Epithelial cell of proximal tubule (primary cell): ENCODE measurements around the gene TFEB. TPM values are rescaled to one million over a fixed set of nuclear protein-coding genes. Genes with fewer than 3 reads are reported as not detected.

Experiments
- DNase-seq: peaks from one replicate; pipeline ENCODE4 v3.0.0-alpha.2; 2011; ENCODE audit warnings: low read depth
- H3K4me3 ChIP-seq: 2 replicates; pipeline ENCODE4 v1.5.1; 2011; ENCODE audit warnings: low read depth, mild to moderate bottlenecking, low read length
- total RNA-seq: library from RNA; depleted of rRNA; stranded (reverse); fragments of >200 nt; gene quantifications from 2 replicates; pipeline ENCODE4 v1.2.3, GENCODE V29; 2015
- TF ChIP-seq, protein P1 (sequence below): conservative IDR thresholded peaks from 2 replicates; pipeline ENCODE4 v1.5.1; 2012; ENCODE audit warnings: low read depth, mild to moderate bottlenecking, low read length

TFEB gene
- total RNA-seq, 1 donor from 2014 or later = 3.3 TPM

DNA sequence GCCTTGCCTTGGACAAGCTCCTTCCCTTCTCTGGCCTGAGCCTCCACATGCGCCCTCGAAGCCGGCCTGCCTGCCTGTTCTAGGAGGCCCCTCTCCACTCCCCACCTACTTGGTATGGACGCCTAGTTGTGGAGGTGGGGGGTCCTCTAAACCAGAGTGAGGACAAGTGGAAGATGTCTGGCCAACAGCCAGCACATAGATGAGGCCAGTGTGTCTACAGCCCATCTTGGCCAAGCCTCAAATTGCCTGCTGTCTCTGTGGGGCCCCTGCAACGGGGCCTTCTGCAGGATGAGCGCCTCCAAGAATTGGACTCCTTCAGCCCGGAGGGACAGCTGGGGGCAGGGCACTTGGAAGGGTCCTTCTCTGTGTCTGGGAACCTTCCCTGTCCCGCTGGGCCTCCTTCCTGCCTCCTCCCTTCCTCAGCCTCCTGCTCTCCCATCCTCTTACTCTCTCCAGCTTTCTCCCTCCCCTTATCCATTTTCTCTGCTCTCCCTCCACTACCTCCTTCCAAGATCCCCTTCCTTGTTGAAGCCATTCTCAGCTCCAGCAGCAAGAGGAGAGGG, 95.5 kb downstream of the TFEB start:
- TF ChIP-seq, protein P1, sequence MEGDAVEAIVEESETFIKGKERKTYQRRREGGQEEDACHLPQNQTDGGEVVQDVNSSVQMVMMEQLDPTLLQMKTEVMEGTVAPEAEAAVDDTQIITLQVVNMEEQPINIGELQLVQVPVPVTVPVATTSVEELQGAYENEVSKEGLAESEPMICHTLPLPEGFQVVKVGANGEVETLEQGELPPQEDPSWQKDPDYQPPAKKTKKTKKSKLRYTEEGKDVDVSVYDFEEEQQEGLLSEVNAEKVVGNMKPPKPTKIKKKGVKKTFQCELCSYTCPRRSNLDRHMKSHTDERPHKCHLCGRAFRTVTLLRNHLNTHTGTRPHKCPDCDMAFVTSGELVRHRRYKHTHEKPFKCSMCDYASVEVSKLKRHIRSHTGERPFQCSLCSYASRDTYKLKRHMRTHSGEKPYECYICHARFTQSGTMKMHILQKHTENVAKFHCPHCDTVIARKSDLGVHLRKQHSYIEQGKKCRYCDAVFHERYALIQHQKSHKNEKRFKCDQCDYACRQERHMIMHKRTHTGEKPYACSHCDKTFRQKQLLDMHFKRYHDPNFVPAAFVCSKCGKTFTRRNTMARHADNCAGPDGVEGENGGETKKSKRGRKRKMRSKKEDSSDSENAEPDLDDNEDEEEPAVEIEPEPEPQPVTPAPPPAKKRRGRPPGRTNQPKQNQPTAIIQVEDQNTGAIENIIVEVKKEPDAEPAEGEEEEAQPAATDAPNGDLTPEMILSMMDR = no peak
- H3K4me3 ChIP-seq = no peak overlapping the region
- no peak for DNase-seq

DNA sequence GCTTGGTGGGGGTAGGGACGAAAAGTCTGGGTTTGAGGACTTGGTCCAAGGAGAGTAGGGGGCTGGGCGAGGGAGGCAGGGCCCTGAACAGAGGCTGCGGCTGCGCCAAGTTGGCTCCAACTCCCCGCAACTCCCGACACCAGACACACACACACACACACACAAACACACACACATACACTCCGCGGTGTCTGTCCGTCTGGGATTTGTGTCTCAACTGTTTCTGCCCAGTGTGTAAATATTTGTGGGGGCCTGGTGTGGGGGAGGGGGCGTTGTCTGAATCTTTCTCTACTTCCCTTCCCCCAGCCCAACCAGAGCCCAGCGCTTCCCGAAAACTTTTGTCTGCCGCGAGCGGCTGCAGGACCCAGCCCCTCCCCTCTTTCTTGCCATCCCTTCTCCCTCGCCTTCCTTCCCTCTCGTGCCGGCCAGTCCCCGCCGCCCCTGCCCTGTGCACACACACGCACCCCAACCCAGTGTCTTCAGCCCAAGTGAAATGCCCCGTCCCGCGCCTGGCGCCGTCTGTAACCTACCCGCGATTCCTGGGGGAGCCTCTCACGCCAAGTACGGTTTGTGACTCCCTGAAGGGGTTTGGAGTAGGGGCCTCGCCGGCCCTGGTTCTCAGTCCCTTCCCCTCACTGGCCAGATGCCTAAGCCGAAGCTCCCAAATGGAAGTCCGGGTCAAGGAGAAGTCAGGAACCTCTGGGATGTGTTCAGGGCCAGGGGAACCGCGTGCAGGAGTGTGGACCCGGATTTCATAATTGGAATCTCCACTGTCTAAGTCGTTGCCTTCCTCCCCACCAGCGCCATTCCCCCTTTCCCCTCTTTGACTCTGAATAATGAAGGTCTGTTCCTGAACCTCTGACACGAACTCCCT, 96.2 kb downstream of the TFEB start:
- H3K4me3 ChIP-seq = no peak overlapping the region
- TF ChIP-seq, protein P1 = no peak
- DNase-seq = no peak

DNA sequence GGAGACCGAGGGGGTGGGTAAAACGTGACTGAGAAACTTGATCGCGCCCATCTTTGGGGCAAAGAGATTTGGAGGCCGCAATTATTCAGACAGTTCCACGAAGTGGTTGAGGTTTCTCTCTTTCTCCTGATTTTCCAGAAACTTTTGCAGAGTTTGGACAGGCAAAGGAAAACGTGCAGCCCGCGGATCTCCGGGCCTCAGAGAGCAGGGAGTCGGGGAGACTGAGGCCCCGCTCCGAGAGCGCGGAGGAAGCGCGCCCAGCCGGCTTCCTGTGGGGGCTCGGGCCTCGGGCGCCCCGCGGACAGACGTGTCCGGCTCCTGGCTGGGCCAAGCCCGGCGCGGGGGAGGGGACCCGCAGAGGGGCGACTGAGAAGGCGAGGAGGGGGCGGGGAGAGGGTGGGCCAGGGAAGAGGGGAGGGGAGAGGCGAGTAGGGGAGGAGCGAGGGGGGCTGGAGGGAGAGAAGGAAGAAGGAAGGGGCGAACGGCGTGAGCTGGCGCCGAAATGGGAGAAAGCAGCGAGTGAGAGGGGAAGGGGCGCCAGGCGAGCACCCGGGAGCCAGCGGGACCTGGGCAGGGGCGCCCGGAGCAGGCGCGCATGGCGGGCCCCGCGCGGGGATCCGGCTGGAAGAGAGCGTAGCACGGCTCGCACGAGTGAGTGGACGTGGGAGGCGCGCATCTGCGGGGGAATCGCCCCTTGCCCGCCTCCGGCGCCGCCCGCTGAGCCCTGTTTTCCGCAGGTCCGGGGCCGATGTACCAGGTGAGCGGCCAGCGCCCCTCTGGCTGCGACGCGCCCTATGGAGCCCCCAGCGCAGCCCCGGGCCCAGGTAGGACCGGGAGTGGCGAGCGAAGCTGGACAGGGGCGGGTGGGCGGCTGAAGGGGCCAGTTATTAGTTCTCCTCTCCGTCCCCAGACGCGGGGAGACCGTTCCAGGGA, 97.1 kb downstream of the TFEB start, which contains the start of gene MDFI:
Gene MDFI, plus strand, starts transcription at position 467 of the 933 bp plus-strand sequence. Its CDS starts 282 bp downstream, at position 749.
- TF ChIP-seq, protein P1 = no peak
- H3K4me3 ChIP-seq = peak within 1 kb of the TSS; percentile 31
- no peak for DNase-seq

DNA sequence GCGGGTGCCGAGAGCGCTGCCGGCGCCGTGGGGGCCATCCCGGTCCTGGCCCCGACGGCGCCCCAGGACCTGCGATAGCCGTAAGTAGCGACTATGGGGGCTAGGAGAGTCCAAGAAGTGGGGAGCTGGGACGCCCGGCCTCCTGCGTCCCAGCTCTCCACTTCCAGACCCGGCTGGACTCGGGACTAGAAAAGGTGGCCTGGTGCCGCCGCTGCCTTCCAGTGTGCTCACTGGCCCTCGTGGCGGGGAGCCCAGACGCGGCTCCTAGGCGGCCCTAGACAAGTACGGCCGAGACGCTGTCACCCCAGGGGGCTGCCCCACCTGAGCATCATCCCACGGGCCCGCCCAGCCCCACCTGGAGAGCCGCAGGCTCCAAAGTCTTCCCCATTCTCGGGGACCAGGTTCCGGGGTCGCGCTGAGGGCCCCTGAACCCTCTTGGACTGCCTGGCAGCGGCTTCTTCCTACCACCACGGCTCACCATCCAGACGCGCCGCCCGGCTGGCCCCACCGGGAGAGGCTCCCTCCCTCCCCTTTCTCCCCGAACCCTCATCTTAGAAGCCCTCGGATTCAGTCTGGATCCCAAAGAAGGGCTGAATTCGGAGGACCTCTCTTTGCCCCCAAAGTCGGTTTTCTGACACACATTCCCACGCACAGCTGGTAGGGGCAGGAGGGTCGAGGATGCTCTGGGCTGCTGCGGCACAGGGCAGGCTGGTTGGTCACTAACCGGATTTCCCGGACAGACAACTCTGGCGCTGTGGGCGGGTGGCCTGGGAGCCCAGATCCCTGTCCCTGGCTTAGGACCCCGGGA, 98.0 kb downstream of the TFEB start:
- H3K4me3 ChIP-seq = peak overlapping the region; percentile 37
- DNase-seq = no peak
- TF ChIP-seq, protein P1 = no peak

DNA sequence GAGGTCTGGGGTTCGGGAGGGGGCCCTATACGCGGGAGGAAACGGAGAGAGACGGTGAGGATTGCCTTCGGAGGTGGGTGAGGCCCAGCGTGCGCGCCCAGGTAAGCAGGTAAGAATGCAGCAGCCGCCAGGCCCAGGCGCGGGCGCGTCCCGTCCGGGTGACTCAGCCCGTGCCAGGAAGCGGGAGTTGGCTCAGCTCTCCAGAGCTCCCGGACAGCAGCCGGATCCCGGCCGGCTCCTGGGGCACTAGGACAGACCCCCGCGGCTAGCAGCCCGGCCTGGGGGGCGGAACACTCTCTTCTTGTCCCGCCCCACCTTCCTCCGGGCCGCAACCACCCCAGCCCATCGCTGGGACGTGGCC, 98.6 kb downstream of the TFEB start:
- TF ChIP-seq, protein P1 = no peak
- DNase-seq = no peak
- peak overlapping the region; percentile 37 for H3K4me3 ChIP-seq

DNA sequence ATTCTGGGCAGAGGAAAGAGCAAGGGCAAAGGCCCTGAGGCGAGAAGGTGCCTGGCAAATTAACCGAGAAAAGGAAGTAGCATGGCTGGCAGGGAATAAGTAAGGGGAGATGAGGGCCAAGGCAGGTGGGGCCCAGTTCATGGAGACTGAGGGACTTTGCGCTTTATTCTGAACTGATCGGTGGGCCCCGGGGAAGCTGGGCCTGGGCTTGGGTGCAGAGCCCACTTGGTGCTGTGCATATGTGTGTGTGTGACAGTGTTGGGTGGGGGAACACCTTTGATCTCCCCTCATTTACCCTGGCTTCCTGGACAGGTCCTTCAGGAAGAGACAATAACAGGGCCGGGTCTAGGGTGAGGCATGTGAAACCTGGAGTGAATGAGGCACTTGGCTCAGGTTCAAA, 100.0 kb downstream of the TFEB start:
- TF ChIP-seq, protein P1 = no peak
- DNase-seq = no peak
- H3K4me3 ChIP-seq = no peak overlapping the region
